Esophagus (tissue), 2 donors: ENCODE data around the gene AGAP1. TPM values are rescaled to one million over a fixed set of nuclear protein-coding genes. Genes with fewer than 3 reads are reported as not detected.
A peak's percentile ranks its signal among the peaks of the same experiment; 100 is the strongest.

ENCODE experiments used
- H3K27ac ChIP-seq, 2 donors: one replicate each; pipeline ENCODE4 v1.5.1; 2013; ENCODE audit warnings: low read depth in 2 of 2, mild to moderate bottlenecking in 2 of 2, inconsistent platforms in 1 of 2, low read length in 1 of 2, moderate library complexity in 1 of 2
- H3K27me3 ChIP-seq, 2 donors: one replicate each; pipeline ENCODE4 v1.6.1; 2013; ENCODE audit warnings: low read length in 2 of 2, control low read depth in 1 of 2, mild to moderate bottlenecking in 1 of 2; ENCODE audit not compliant: insufficient read depth in 2 of 2, control insufficient read depth in 1 of 2
- H3K36me3 ChIP-seq, 2 donors: one replicate each; pipeline ENCODE4 v1.6.1; 2013; ENCODE audit warnings: low read length in 1 of 2; ENCODE audit not compliant: control insufficient read depth in 2 of 2, insufficient read depth in 2 of 2
- H3K4me1 ChIP-seq, 2 donors: one replicate each; pipeline ENCODE4 v1.6.1; 2013; ENCODE audit warnings: low read length in 1 of 2; ENCODE audit not compliant: control insufficient read depth in 2 of 2, insufficient read depth in 2 of 2
- H3K4me3 ChIP-seq, 2 donors: one replicate each; pipeline ENCODE4 v1.5.1; 2013; ENCODE audit warnings: low read length in 2 of 2, mild to moderate bottlenecking in 2 of 2, low read depth in 1 of 2, moderate library complexity in 1 of 2
- H3K9me3 ChIP-seq, 2 donors: one replicate each; pipeline ENCODE4 v1.6.1; 2013; ENCODE audit warnings: mild to moderate bottlenecking in 2 of 2, low read depth in 1 of 2, low read length in 1 of 2, moderate library complexity in 1 of 2; ENCODE audit not compliant: control insufficient read depth in 2 of 2, insufficient read depth in 1 of 2
- WGBS, 2 donors: extraction: QIAGEN DNeasy Blood & Tissue Kit; methylation state at CpG; one replicate each; pipeline ENCODE4 v1.1.7; 2013; 5-methylcytosine and 5-hydroxymethylcytosine counted together
- polyA plus RNA-seq, 2 donors: library from polyadenylated mRNA; stranded (reverse); fragments of 200-250 nt; gene quantifications; one replicate each; pipeline ENCODE4 v1.2.3, GENCODE V29; 2013
- donor health status: healthy with polysubstance abuse.
- donor health status: Bipolar disorder and iron deficiency.

AGAP1 gene
- polyA plus RNA-seq, 2 donors = 4.9 TPM

- 94 to 98% methylated on average over 3 of the region's 3 CpGs for WGBS, 2 donors
- H3K4me1 ChIP-seq = peaks cover 5 to 7% of the 10 kb centered on the region in 2 donors
- H3K27me3 ChIP-seq = no peaks in the 10 kb centered on the region
Measured at GRCh38 chr2:235695602-235695895, 201.7 kb downstream of the AGAP1 start.

GRCh38 chr2:235697041-235697440 lies 203.2 kb downstream of the AGAP1 start:
- peaks cover 2 to 7% of the 10 kb centered on the region in 2 donors for H3K4me1 ChIP-seq
- no peaks in the 10 kb centered on the region for H3K36me3 ChIP-seq
- no peak overlapping the region for H3K27ac ChIP-seq
- no peaks in the 10 kb centered on the region for H3K27me3 ChIP-seq
- peaks cover 0 to 2% of the 10 kb centered on the region in 2 donors for H3K9me3 ChIP-seq
- no peak overlapping the region for H3K4me3 ChIP-seq
- 91 to 92% methylated on average over 8 of the region's 8 CpGs for WGBS, 2 donors

More at GRCh38 chr2:235695602-235695895, 201.7 kb downstream of the AGAP1 start:
- no peak overlapping the region for H3K27ac ChIP-seq
- H3K36me3 ChIP-seq = no peaks in the 10 kb centered on the region
- H3K9me3 ChIP-seq = peaks cover 0 to 3% of the 10 kb centered on the region in 2 donors
- no peak overlapping the region for H3K4me3 ChIP-seq

- Histone ChIP-seq H3K27ac (no peak overlapping the region), H3K9me3 (no peaks in the 10 kb centered on the region), H3K27me3 (no peaks in the 10 kb centered on the region), H3K36me3 (no peaks in the 10 kb centered on the region), H3K4me3 (no peak overlapping the region), H3K4me1 (peaks cover 0 to 2% of the 10 kb centered on the region in 2 donors)
- 78 to 82% methylated on average over 9 of the region's 9 CpGs for WGBS, 2 donors
Measured at GRCh38 chr2:235698028-235698427, 204.2 kb downstream of the AGAP1 start.

GRCh38 chr2:235698491-235698890 lies 204.6 kb downstream of the AGAP1 start:
- no peaks in the 10 kb centered on the region for H3K27me3 ChIP-seq
- no peak overlapping the region for H3K27ac ChIP-seq

DNA sequence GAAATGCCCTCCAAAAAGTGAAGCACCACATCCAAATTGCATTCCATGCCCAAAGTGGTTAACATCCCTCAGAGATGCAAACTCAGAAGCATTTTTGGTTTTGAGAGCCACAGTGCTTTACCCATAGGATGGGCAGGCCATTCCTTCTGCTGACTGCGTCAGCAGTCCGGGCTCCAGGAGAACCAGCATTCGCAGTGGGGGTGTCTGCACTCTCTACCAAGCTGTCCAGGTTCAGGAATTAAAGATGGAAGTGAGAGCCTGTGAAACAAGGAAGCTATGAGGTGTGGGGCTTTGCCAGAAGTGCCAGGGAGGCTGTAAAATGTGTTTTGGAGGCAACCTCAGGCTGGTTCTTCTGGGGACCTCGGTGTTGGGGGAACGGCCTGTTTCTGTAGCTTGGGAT lies 205.7 kb downstream of the AGAP1 start:
- H3K36me3 ChIP-seq = no peaks in the 10 kb centered on the region
- no peak overlapping the region for H3K4me3 ChIP-seq
- 92 to 93% methylated on average over 5 of the region's 5 CpGs for WGBS, 2 donors
- no peaks in the 10 kb centered on the region for H3K27me3 ChIP-seq
- H3K4me1 ChIP-seq = peaks cover 0 to 2% of the 10 kb centered on the region in 2 donors
- H3K27ac ChIP-seq = no peak overlapping the region
- H3K9me3 ChIP-seq = no peaks in the 10 kb centered on the region

More at GRCh38 chr2:235698491-235698890, 204.6 kb downstream of the AGAP1 start:
- peaks cover 0 to 2% of the 10 kb centered on the region in 2 donors for H3K4me1 ChIP-seq
- no peaks in the 10 kb centered on the region for H3K36me3 ChIP-seq
- H3K4me3 ChIP-seq = no peak overlapping the region
- H3K9me3 ChIP-seq = no peaks in the 10 kb centered on the region
- 95 to 97% methylated on average over 7 of the region's 7 CpGs for WGBS, 2 donors

DNA sequence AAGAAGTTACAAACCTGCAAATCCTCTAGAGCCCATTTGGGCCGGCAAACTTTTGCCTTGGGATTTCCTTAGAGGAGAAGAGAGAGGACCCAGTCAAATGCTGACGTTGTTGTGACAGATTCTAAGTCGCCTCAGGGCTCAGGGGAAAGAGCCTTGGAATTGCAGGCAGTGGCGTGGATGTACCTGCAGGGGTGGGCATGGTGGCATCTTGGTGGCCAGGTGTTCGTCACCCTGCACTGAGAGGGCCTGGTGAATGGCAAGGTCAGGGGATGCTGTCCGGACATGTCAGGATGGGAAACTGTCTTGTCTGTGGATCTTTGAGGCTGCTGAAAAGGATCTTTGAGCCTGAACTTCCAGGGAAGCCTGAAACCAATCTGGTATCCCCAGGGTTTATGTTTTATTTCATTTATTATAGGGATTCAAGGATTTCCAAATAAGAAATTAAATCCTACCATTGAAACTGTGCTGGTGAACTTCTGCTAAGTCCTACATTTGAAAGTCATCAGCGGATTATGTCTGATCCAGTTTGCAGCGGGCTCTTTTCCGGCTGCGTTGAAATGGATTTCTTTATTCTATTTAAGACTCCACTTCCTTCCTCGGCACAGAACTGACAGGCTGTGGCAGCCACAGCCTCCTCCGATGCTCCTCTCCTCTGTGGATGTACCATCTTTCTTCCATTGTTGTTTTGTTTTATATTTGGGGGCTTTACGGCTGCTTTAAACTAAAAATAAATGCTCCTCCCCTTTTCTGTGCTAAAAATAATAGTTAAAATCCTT lies 207.6 kb downstream of the AGAP1 start:
- H3K4me3 ChIP-seq = no peak overlapping the region
- WGBS, 2 donors = 69 to 74% methylated on average over 13 of the region's 13 CpGs
- H3K27ac ChIP-seq = no peak overlapping the region
- no peaks in the 10 kb centered on the region for H3K36me3 ChIP-seq
- H3K9me3 ChIP-seq = no peaks in the 10 kb centered on the region
- H3K4me1 ChIP-seq = peaks cover 0 to 2% of the 10 kb centered on the region in 2 donors
- no peaks in the 10 kb centered on the region for H3K27me3 ChIP-seq

DNA sequence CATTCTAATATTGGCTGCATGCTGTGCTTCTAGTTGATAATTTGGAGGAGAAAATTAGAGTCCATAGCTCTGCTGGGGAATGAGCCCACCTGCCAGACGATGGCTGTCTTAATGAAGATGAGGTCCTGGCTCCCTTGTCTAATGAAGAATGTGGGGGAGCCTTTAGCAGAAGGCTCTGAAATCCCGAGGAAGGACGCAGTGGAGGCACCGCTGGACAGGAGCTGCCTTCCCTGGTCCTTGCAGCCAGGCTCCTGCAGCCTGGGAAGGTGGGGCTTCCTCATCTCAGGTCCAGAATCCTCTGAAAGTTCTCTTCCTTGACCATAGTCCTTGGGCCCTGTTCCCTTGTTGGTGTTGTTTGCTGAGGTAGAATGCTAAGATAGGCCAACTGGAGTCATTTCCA lies 208.3 kb downstream of the AGAP1 start:
- Histone ChIP-seq H3K27ac (no peak overlapping the region), H3K9me3 (no peaks in the 10 kb centered on the region), H3K36me3 (no peaks in the 10 kb centered on the region), H3K4me1 (peaks cover 0 to 2% of the 10 kb centered on the region in 2 donors), H3K27me3 (no peaks in the 10 kb centered on the region), H3K4me3 (no peak overlapping the region)
- 71 to 76% methylated on average over 4 of the region's 4 CpGs for WGBS, 2 donors

DNA sequence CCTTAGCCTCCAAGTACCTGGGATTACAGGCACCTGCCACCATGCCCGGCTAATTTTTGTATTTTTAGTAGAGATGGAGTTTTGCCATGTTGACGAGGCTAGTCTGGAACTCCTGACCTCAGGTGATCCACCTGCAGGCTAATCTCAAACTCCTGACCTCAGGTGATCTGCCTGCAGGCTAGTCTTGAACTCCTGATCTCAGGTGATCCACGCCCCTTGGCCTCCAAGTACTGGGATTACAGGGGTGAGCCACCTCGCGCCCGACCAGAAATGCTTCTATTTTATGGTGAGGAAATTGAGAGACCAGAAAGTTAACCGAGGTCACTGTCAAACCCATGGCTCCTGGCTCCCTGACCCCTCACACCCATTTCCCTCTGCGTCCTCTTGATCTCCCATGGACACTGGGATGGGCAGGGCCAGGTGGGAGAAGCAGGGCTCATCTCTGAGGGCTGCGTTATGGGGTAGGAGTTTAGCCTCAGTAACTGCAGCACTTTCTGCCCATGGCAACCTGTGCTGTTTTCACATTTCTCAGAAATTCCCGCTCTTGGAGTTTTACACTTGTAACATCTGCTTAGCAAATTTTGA lies 210.0 kb downstream of the AGAP1 start:
- 88 to 89% methylated on average over 10 of the region's 10 CpGs for WGBS, 2 donors
- H3K4me3 ChIP-seq = no peak overlapping the region
- H3K27me3 ChIP-seq = no peaks in the 10 kb centered on the region
- H3K36me3 ChIP-seq = no peaks in the 10 kb centered on the region
- H3K27ac ChIP-seq = peak overlapping the region in 1 of 2 donors; percentile 53
- no peaks in the 10 kb centered on the region for H3K9me3 ChIP-seq
- H3K4me1 ChIP-seq = peaks cover 0 to 5% of the 10 kb centered on the region in 2 donors

GRCh38 chr2:235705296-235705695 lies 211.5 kb downstream of the AGAP1 start:
- H3K4me3 ChIP-seq = no peak overlapping the region
- no peaks in the 10 kb centered on the region for H3K36me3 ChIP-seq
- 75 to 80% methylated on average over 8 of the region's 8 CpGs for WGBS, 2 donors
- no peak overlapping the region for H3K27ac ChIP-seq
- no peaks in the 10 kb centered on the region for H3K27me3 ChIP-seq
- H3K9me3 ChIP-seq = no peaks in the 10 kb centered on the region
- peaks cover 3 to 11% of the 10 kb centered on the region in 2 donors for H3K4me1 ChIP-seq

DNA sequence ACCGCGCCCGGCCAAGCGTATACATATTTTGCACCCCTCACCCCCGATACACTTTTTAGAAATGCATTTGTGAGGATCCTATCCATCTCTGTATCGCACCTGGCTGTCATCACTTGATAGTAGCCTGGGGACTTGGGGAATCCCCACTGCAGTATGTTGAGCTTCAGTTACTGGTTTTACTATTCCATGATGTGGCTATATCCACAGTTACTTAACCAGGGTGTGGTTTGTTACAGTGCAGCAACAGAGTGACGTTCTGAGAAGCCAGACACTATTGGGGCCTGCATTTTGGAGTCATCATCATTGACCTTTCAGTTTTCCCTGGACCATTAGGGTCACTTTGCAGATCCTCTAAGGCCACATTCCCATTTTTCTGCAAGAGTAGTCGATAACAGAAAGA lies 212.7 kb downstream of the AGAP1 start:
- Histone ChIP-seq H3K4me3 (no peak overlapping the region), H3K36me3 (no peaks in the 10 kb centered on the region), H3K9me3 (no peaks in the 10 kb centered on the region), H3K27me3 (no peaks in the 10 kb centered on the region), H3K27ac (no peak overlapping the region), H3K4me1 (peaks cover 3 to 11% of the 10 kb centered on the region in 2 donors)
- 86 to 89% methylated on average over 8 of the region's 8 CpGs for WGBS, 2 donors
